SK-N-SH (cell line): Measurements from ENCODE around the gene KCNH3. TPM values are rescaled to one million over a fixed set of nuclear protein-coding genes. Genes with fewer than 3 reads are reported as not detected.
A peak's percentile ranks its signal among the peaks of the same experiment; 100 is the strongest.

Experiments used
- CTCF ChIA-PET: fragments of 300-600, 350-600 bp; formaldehyde crosslinking; extraction: SDS; loops from one replicate; lab custom pipeline; 2021; lab: Yijun Ruan, JAX
- POLR2A ChIA-PET: fragments of 350-600 bp; sonication (Branson Sonifier 250); formaldehyde crosslinking; extraction: SDS; loops from one replicate; lab custom pipeline; 2020; ENCODE audit warnings: antibody characterized with exemption, inconsistent platforms; lab: Yijun Ruan, JAX
- DNase-seq: peaks from one replicate; pipeline ENCODE4 v3.0.0; 2012
- H2AFZ ChIP-seq: fragments of 200-600 bp; sonication (generic); 2 replicates; pipeline ENCODE4 v1.8.1; 2016; ENCODE audit warnings: antibody characterized with exemption, mild to moderate bottlenecking, low read depth
- H3F3A ChIP-seq: fragments of 200-600 bp; sonication (generic); replicated peaks from 2 replicates; pipeline ENCODE3; 2016; ENCODE audit warnings: antibody characterized with exemption, mild to moderate bottlenecking; ENCODE audit not compliant: insufficient read depth
- H3K27ac ChIP-seq, 2 experiments: fragments of 200-500 bp in 1 of 2; fragments of 200-600 bp in 1 of 2; sonication (Bioruptor generic) in 1 of 2; sonication (generic), shearing (Covaris generic) in 1 of 2; 2 replicates each; pipeline versions ENCODE4 v1.5.1 to v1.6.1; 2014 to 2016; ENCODE audit warnings: low read depth in 2 of 2, inconsistent platforms in 1 of 2, low read length in 1 of 2, mild to moderate bottlenecking in 1 of 2, mixed read lengths in 1 of 2
- H3K27me3 ChIP-seq: fragments of 200-600 bp; sonication (generic), shearing (Covaris generic); 2 replicates; pipeline ENCODE4 v1.6.1; 2016; ENCODE audit warnings: mixed run types; ENCODE audit not compliant: insufficient read depth
- H3K36me3 ChIP-seq, 2 experiments: fragments of 200-500 bp in 1 of 2; fragments of 200-600 bp in 1 of 2; sonication (Bioruptor generic) in 1 of 2; sonication (generic) in 1 of 2; replicated peaks in 1 of 2; 2 replicates each; pipeline versions ENCODE3 to v1.5.1; 2014 to 2016; ENCODE audit warnings: low read length in 1 of 2, mild to moderate bottlenecking in 1 of 2; ENCODE audit not compliant: insufficient read depth in 2 of 2, control insufficient read depth in 1 of 2
- H3K4me1 ChIP-seq, 2 experiments: fragments of 200-500 bp in 1 of 2; fragments of 200-600 bp in 1 of 2; sonication (Bioruptor generic) in 1 of 2; sonication (generic), shearing (Covaris generic) in 1 of 2; 2 replicates each; pipeline versions ENCODE4 v1.5.1 to v1.6.1; 2014 to 2016; ENCODE audit warnings: low read depth in 1 of 2, low read length in 1 of 2, mixed run types in 1 of 2; ENCODE audit not compliant: insufficient read depth in 2 of 2, control insufficient read depth in 1 of 2
- H3K4me2 ChIP-seq: fragments of 200-600 bp; sonication (generic), shearing (Covaris generic); 2 replicates; pipeline ENCODE4 v1.6.1; 2017; ENCODE audit warnings: mixed run types
- H3K4me3 ChIP-seq, 2 experiments: fragments of 200-500 bp in 1 of 2; fragments of 200-600 bp in 1 of 2; sonication (Bioruptor generic) in 1 of 2; sonication (generic), shearing (Covaris generic) in 1 of 2; 2 replicates each; pipeline versions ENCODE4 v1.5.1 to v1.8.1; 2014 to 2016; ENCODE audit warnings: low read depth in 2 of 2, inconsistent platforms in 1 of 2, low read length in 1 of 2, mild to moderate bottlenecking in 1 of 2, mixed read lengths in 1 of 2, moderate library complexity in 1 of 2
- H3K79me2 ChIP-seq: fragments of 200-600 bp; sonication (generic); 2 replicates; pipeline ENCODE4 v1.8.1; 2017; ENCODE audit warnings: mild to moderate bottlenecking; ENCODE audit not compliant: insufficient read depth
- H3K9ac ChIP-seq: fragments of 200-600 bp; sonication (generic); 2 replicates; pipeline ENCODE4 v1.6.1; 2017; ENCODE audit warnings: mixed run types
- H3K9me2 ChIP-seq: fragments of 200-600 bp; sonication (generic); 2 replicates; pipeline ENCODE4 v1.6.1; 2017; ENCODE audit warnings: mixed run types
- H3K9me3 ChIP-seq: fragments of 200-600 bp; sonication (generic); 2 replicates; pipeline ENCODE4 v1.6.1; 2017; ENCODE audit warnings: mixed run types, mild to moderate bottlenecking, moderate library complexity
- H4K20me1 ChIP-seq: fragments of 200-600 bp; sonication (generic); 2 replicates; pipeline ENCODE4 v1.6.1; 2017; ENCODE audit warnings: mild to moderate bottlenecking, mixed run types; ENCODE audit not compliant: insufficient read depth
- EZH2phosphoT487 ChIP-seq: fragments of 200-600 bp; sonication (generic); IDR thresholded peaks from 2 replicates; pipeline ENCODE4 v1.6.1; 2017; ENCODE audit warnings: low read depth, mixed run types, mild to moderate bottlenecking, antibody characterized with exemption, moderate library complexity, borderline replicate concordance
- FOSL2 ChIP-seq: IDR thresholded peaks from 2 replicates; pipeline ENCODE4 v1.4.0; 2012; ENCODE audit warnings: low read depth, mild to moderate bottlenecking, moderate library complexity, borderline replicate concordance
- FOXJ3 ChIP-seq: sonication (generic); formaldehyde crosslinking; IDR thresholded peaks from 2 replicates; pipeline ENCODE4 v1.5.1; 2020; ENCODE audit warnings: mild to moderate bottlenecking, missing genetic modification reagents
- FOXM1 ChIP-seq: IDR thresholded peaks from 2 replicates; pipeline ENCODE4 v1.4.0; 2012; ENCODE audit warnings: low read depth, mild to moderate bottlenecking
- GABPA ChIP-seq: IDR thresholded peaks from 2 replicates; pipeline ENCODE4 v1.4.0; 2012; ENCODE audit warnings: low read depth, mild to moderate bottlenecking
- GATA2 ChIP-seq: sonication (generic); formaldehyde crosslinking; IDR thresholded peaks from 2 replicates; pipeline ENCODE4 v1.5.0; 2020; ENCODE audit warnings: mild to moderate bottlenecking, missing genetic modification reagents
- IRF3 ChIP-seq: fragments of 150-350 bp; IDR thresholded peaks from 2 replicates; pipeline ENCODE4 v1.6.1; 2016; ENCODE audit warnings: mild to moderate bottlenecking, low read depth, low read length
- JUND ChIP-seq: IDR thresholded peaks from 2 replicates; pipeline ENCODE4 v1.4.0; 2012
- MEF2A ChIP-seq: IDR thresholded peaks from 2 replicates; pipeline ENCODE4 v1.4.0; 2012; ENCODE audit warnings: low read depth, borderline replicate concordance
- NFIC ChIP-seq: IDR thresholded peaks from 2 replicates; pipeline ENCODE4 v1.4.0; 2012; ENCODE audit warnings: borderline replicate concordance
- POLR2AphosphoS5 ChIP-seq: IDR thresholded peaks from 2 replicates; pipeline ENCODE4 v1.6.1; 2012; ENCODE audit warnings: low read depth, low read length
- RAD21 ChIP-seq: IDR thresholded peaks from 2 replicates; pipeline ENCODE4 v1.6.1; 2012; ENCODE audit warnings: mild to moderate bottlenecking, low read length
- SMC3 ChIP-seq: IDR thresholded peaks from 2 replicates; pipeline ENCODE4 v1.6.1; 2012; ENCODE audit warnings: low read depth, low read length, improper control_type of control experiment
- TAF1 ChIP-seq: IDR thresholded peaks from 2 replicates; pipeline ENCODE4 v1.6.1; 2012; ENCODE audit warnings: low read depth, mild to moderate bottlenecking, low read length, moderate library complexity, borderline replicate concordance
- TCF12 ChIP-seq: IDR thresholded peaks from 2 replicates; pipeline ENCODE4 v1.4.0; 2012
- USF1 ChIP-seq: IDR thresholded peaks from 2 replicates; pipeline ENCODE4 v1.4.0; 2012; ENCODE audit warnings: low read depth, borderline replicate concordance
- YY1 ChIP-seq: IDR thresholded peaks from 2 replicates; pipeline ENCODE4 v1.4.0; 2012; ENCODE audit warnings: low read depth, mild to moderate bottlenecking
- ZBTB33 ChIP-seq: IDR thresholded peaks from 2 replicates; pipeline ENCODE4 v1.4.0; 2012; ENCODE audit warnings: low read depth, borderline replicate concordance
- WGBS: methylation state at CpG from one replicate; pipeline ENCODE4 v1.1.6; 2017; ENCODE audit warnings: low lambda C conversion rate; 5-methylcytosine and 5-hydroxymethylcytosine counted together
- polyA plus RNA-seq, 3 experiments: library from polyadenylated mRNA; depleted of rRNA; stranded (reverse); fragments of >200 nt; gene quantifications; 2 replicates each; pipeline ENCODE4 v1.2.3, GENCODE V29; 2012

KCNH3 gene
- polyA plus RNA-seq, 1 of the 3 experiments (the other 2 are of a cell fraction) = 3.7 TPM

- Histone ChIP-seq H3K9ac (no peak overlapping the region), H3K27me3 (no peaks in the 10 kb centered on the region), H2AFZ (no peak overlapping the region), H3K36me3 (peaks cover 0 to 17% of the 10 kb centered on the region in 2 experiments), H3K4me3 (no peak overlapping the region), H3K9me3 (no peaks in the 10 kb centered on the region), H3K9me2 (no peaks in the 10 kb centered on the region), H4K20me1 (no peaks in the 10 kb centered on the region), H3F3A (peaks cover 5% of the 10 kb centered on the region), H3K4me2 (no peak overlapping the region), H3K4me1 (no peaks in the 10 kb centered on the region; a peak in 1 of 4 replicates), H3K27ac (no peak overlapping the region), H3K79me2 (no peaks in the 10 kb centered on the region)
- ChIA-PET CTCF (interaction anchor here (0.6 to 9.9 kb wide), 18 partner anchors 10 to 212 kb away, joined by 3 to 76 read pairs (median 5); partner anchors contain the start of gene DNAJC22), POLR2A (interaction anchor here (1.0 to 2.5 kb wide), 4 partner anchors 9 to 187 kb away, joined by 3 to 9 read pairs (median 4); partner anchors contain the start of genes MCRS1 and SPATS2)
- DNase-seq = peak; percentile 21
- 93% methylated on average over 13 of the region's 15 CpGs for WGBS
- TF ChIP-seq NFIC (no peak), FOXJ3 (no peak), TCF12 (no peak), TAF1 (no peak), IRF3 (no peak), SMC3 (no peak), FOXM1 (no peak), GABPA (no peak), EZH2phosphoT487 (no peak), ZBTB33 (no peak), POLR2AphosphoS5 (no peak), MEF2A (no peak), RAD21 (no peak), JUND (no peak), YY1 (no peak), FOSL2 (no peak), USF1 (no peak), GATA2 (CRISPR knock-in tag) (no peak)
Observed at GRCh38 chr12:49554266-49554665, 15.4 kb downstream of the KCNH3 start.
